Mesothelial cell of epicardium (in vitro differentiated cells): ENCODE results near the gene TAB3. TPM values are rescaled to one million over a fixed set of nuclear protein-coding genes. Genes with fewer than 3 reads are reported as not detected.

Experiments used
- DNase-seq, 2 experiments: peaks; one replicate each; pipeline ENCODE4 v3.0.0; 2021; ENCODE audit warnings: low spot score in 2 of 2; ENCODE audit not compliant: unreplicated experiment in 2 of 2
- H3K27ac Mint-ChIP-seq: 2 replicates; pipeline ENCODE4 v1.8.0; 2021; ENCODE audit warnings: mixed read lengths
- H3K27me3 Mint-ChIP-seq: 2 replicates; pipeline ENCODE4 v1.8.0; 2021; ENCODE audit warnings: low read depth, mixed read lengths
- H3K36me3 Mint-ChIP-seq: 2 replicates; pipeline ENCODE4 v1.8.0; 2021; ENCODE audit warnings: mixed read lengths
- H3K4me1 Mint-ChIP-seq: 2 replicates; pipeline ENCODE4 v1.8.0; 2021; ENCODE audit warnings: mixed read lengths
- H3K4me3 Mint-ChIP-seq: 2 replicates; pipeline ENCODE4 v1.8.0; 2021; ENCODE audit warnings: mild to moderate bottlenecking, moderate library complexity, mixed read lengths
- H3K9me3 Mint-ChIP-seq: 2 replicates; pipeline ENCODE4 v1.8.0; 2021; ENCODE audit warnings: mixed read lengths
- CTCF ChIP-seq: fragments of 200-600 bp; sonication (generic); IDR thresholded peaks from one replicate; pipeline ENCODE4 v1.5.0; 2021; ENCODE audit warnings: antibody characterized with exemption; ENCODE audit not compliant: unreplicated experiment
- total RNA-seq: library from RNA; stranded (reverse); gene quantifications from 3 replicates; pipeline ENCODE4 v1.2.1, GENCODE V29; 2021

Gene TAB3
- total RNA-seq, 1 donor from 2014 or later: 28.9 TPM

GRCh38 chrX:30793767-30794103 is 95.3 kb downstream of the TAB3 start:
- Mint-ChIP-seq H3K36me3 (no peaks in the 10 kb centered on the region), H3K27ac (no peak overlapping the region), H3K4me3 (no peak overlapping the region), H3K4me1 (no peaks in the 10 kb centered on the region), H3K9me3 (peaks cover 5% of the 10 kb centered on the region), H3K27me3 (no peaks in the 10 kb centered on the region)
- DNase-seq: no peak
- TF ChIP-seq CTCF: no peak

- no peak for DNase-seq
- H3K27me3 Mint-ChIP-seq: no peaks in the 10 kb centered on the region
- H3K9me3 Mint-ChIP-seq: peaks cover 5% of the 10 kb centered on the region
- H3K4me3 Mint-ChIP-seq: no peak overlapping the region
- no peak for TF ChIP-seq CTCF
- H3K4me1 Mint-ChIP-seq: no peaks in the 10 kb centered on the region
- H3K36me3 Mint-ChIP-seq: no peaks in the 10 kb centered on the region
- no peak overlapping the region for H3K27ac Mint-ChIP-seq
These were observed 95.8 kb downstream of the TAB3 start for GRCh38 chrX:30793075-30793766.

- H3K9me3 Mint-ChIP-seq: peaks cover 5% of the 10 kb centered on the region
- H3K4me3 Mint-ChIP-seq: no peak overlapping the region
- no peaks in the 10 kb centered on the region for H3K4me1 Mint-ChIP-seq
- no peak for TF ChIP-seq CTCF
- no peak for DNase-seq
- H3K27me3 Mint-ChIP-seq: peaks cover 4% of the 10 kb centered on the region
- no peak overlapping the region for H3K27ac Mint-ChIP-seq
- H3K36me3 Mint-ChIP-seq: no peaks in the 10 kb centered on the region
These were observed 97.5 kb downstream of the TAB3 start for GRCh38 chrX:30791296-30792278.

GRCh38 chrX:30787012-30787411 is 102.0 kb downstream of the TAB3 start:
- no peak for TF ChIP-seq CTCF
- H3K4me1 Mint-ChIP-seq: no peaks in the 10 kb centered on the region

GRCh38 chrX:30786374-30786773 is 102.7 kb downstream of the TAB3 start:
- Mint-ChIP-seq H3K36me3 (no peaks in the 10 kb centered on the region), H3K27me3 (peaks cover 4% of the 10 kb centered on the region), H3K9me3 (peaks cover 6% of the 10 kb centered on the region), H3K4me1 (no peaks in the 10 kb centered on the region), H3K4me3 (no peak overlapping the region), H3K27ac (no peak overlapping the region)
- TF ChIP-seq CTCF: no peak
- DNase-seq: no peak

More at GRCh38 chrX:30787012-30787411, 102.0 kb downstream of the TAB3 start:
- Mint-ChIP-seq H3K4me3 (no peak overlapping the region), H3K9me3 (no peaks in the 10 kb centered on the region), H3K36me3 (no peaks in the 10 kb centered on the region), H3K27me3 (peaks cover 4% of the 10 kb centered on the region), H3K27ac (no peak overlapping the region)
- DNase-seq: no peak
